C4-2B (cell line): Measurements from ENCODE around the gene GJB5.

ENCODE experiments used
- H3K27ac ChIP-seq: fragments of 450-650 bp; 2 replicates; pipeline ENCODE4 v1.5.1; 2017
- ZFX ChIP-seq: fragments of 450-650 bp; IDR thresholded peaks from 2 replicates; pipeline ENCODE4 v1.6.1; 2017
- TF ChIP-seq, protein P1 (sequence below): fragments of 450-650 bp; conservative IDR thresholded peaks from 2 replicates; pipeline ENCODE4 v1.5.1; 2017; ENCODE audit warnings: mild to moderate bottlenecking

GJB5 gene

DNA sequence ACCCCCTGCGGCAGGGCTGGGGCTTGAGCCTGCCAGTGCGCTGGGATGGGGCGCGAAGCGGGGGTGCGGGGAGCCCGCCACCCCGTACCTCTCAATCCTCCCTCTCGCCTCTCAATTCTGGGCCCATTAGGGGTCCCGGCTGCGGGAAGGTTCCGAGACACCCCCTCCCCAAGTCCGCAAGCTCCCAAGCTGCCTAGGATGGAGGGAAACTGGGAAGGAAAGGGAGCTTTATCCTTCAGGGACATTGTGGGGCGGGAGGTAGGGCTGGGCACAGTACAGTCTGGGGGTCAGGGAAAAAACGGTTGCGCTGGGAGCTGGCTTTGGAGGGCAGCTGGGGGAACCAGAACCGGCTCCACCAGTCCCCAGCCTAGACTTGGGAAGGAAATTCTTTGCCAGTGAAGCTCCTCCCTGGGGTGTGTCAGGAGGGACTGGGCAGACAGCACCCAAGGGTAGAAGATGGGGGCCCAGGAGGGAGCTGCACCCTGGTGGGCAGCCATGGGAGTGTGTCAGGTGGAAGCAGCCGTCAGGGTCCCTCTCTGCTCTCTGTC lies 27.1 kb downstream of the GJB5 start:
- TF ChIP-seq, protein P1, sequence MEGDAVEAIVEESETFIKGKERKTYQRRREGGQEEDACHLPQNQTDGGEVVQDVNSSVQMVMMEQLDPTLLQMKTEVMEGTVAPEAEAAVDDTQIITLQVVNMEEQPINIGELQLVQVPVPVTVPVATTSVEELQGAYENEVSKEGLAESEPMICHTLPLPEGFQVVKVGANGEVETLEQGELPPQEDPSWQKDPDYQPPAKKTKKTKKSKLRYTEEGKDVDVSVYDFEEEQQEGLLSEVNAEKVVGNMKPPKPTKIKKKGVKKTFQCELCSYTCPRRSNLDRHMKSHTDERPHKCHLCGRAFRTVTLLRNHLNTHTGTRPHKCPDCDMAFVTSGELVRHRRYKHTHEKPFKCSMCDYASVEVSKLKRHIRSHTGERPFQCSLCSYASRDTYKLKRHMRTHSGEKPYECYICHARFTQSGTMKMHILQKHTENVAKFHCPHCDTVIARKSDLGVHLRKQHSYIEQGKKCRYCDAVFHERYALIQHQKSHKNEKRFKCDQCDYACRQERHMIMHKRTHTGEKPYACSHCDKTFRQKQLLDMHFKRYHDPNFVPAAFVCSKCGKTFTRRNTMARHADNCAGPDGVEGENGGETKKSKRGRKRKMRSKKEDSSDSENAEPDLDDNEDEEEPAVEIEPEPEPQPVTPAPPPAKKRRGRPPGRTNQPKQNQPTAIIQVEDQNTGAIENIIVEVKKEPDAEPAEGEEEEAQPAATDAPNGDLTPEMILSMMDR: no peak
- no peak for TF ChIP-seq ZFX
- H3K27ac ChIP-seq: no peak overlapping the region

- no peak overlapping the region for H3K27ac ChIP-seq
- TF ChIP-seq ZFX: no peak
- TF ChIP-seq, protein P1: no peak
Observed at GRCh38 chr1:34784751-34785221, 29.9 kb downstream of the GJB5 start.

DNA sequence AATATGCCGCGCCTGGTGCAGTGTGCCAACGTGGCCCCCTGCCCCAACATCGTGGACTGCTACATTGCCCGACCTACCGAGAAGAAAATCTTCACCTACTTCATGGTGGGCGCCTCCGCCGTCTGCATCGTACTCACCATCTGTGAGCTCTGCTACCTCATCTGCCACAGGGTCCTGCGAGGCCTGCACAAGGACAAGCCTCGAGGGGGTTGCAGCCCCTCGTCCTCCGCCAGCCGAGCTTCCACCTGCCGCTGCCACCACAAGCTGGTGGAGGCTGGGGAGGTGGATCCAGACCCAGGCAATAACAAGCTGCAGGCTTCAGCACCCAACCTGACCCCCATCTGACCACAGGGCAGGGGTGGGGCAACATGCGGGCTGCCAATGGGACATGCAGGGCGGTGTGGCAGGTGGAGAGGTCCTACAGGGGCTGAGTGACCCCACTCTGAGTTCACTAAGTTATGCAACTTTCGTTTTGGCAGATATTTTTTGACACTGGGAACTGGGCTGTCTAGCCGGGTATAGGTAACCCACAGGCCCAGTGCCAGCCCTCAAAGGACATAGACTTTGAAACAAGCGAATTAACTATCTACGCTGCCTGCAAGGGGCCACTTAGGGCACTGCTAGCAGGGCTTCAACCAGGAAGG lies 30.5 kb downstream of the GJB5 start:
- TF ChIP-seq, protein P1: no peak
- no peak overlapping the region for H3K27ac ChIP-seq

GRCh38 chr1:34785875-34786470 lies 31.1 kb downstream of the GJB5 start:
- H3K27ac ChIP-seq: no peak overlapping the region
- no peak for TF ChIP-seq ZFX
- TF ChIP-seq, protein P1: no peak

- TF ChIP-seq, protein P1: peak; percentile 94
- no peak for TF ChIP-seq ZFX
- H3K27ac ChIP-seq: no peak overlapping the region
Observed at GRCh38 chr1:34786521-34787325, 31.9 kb downstream of the GJB5 start.

- no peak overlapping the region for H3K27ac ChIP-seq
- TF ChIP-seq, protein P1: no peak; the same call in 1 of the 2 replicates
- no peak for TF ChIP-seq ZFX
Observed at GRCh38 chr1:34787461-34788420, 32.9 kb downstream of the GJB5 start.
